C4-2B (cell line): ENCODE data around the gene TMEM40.

Experiments
- CTCF ChIP-seq: fragments of 450-650 bp; conservative IDR thresholded peaks from 2 replicates; pipeline ENCODE4 v1.5.1; 2017; ENCODE audit warnings: mild to moderate bottlenecking
- ZFX ChIP-seq: fragments of 450-650 bp; IDR thresholded peaks from 2 replicates; pipeline ENCODE4 v1.6.1; 2017

GRCh38 chr3:12724794-12725193, 34.3 kb downstream of the TMEM40 start:
- TF ChIP-seq CTCF: no peak
- no peak for TF ChIP-seq ZFX
